GM19468 (cell line): Measurements from ENCODE around the gene PCDHB14.

ENCODE experiments used
- ATAC-seq: cut with Tn5 transposase; IDR thresholded peaks from one replicate; pipeline ENCODE4 v1.9.1; 2021; ENCODE audit warnings: mild to moderate bottlenecking, moderate library complexity, moderate number of reproducible peaks; ENCODE audit not compliant: unreplicated experiment; ENCODE audit errors: extremely low read depth

PCDHB14 gene

DNA sequence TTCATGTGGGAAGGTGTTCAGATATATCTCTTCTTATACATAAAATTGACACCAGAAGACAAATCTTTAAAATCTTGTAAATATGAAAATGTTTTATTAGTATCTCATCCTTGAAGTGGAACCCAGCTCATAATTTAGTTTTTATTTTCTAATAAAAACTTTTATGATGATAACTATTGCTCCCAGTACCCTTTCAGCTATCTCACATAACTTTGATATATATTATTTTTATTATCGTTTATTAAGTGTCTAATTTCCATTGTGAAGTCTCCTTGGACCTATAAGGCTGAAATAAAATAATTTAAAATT lies 38.0 kb downstream of the PCDHB14 start:
- ATAC-seq = no peak

DNA sequence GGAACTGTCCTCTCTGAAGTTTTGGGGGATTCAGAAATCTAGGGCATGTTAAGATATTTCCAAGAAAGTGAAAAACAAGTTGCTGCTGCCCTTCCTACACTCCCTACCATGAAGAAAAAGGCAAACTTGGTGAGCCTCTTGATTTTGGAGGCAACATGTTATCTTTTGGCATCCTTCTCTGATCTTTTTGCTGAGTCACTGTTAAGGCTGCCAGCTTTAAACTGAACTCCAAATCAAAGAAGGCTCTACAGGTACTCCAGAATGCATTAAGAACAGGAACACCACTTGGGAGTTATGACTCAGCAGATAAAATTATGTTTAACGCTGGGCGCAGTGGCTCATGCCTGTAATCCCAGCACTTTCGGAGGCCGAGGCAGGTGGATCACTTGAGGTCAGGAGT lies 46.1 kb downstream of the PCDHB14 start:
- no peak for ATAC-seq

DNA sequence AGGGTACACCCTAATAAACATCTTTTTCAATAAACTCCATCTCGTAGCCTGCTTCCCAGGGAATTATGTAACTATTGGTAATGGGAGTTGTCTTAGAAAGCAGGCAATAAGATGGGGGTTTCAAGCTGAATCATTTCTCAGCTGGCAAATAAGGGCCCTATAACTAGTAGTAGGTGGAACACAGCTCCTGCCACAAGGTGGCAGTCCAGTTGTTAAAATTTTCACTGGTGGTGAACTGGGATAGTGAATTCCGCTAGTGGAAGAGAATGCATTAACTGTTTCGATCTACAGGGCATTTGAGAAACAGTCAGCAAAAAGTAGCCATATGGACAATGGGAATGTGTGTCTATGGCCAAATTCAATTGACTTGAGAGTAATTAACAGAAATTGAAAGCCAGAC lies 49.8 kb downstream of the PCDHB14 start:
- no peak for ATAC-seq
